Kidney (tissue), 14 donors: ENCODE data around the gene SNTG2. TPM values are rescaled to one million over a fixed set of nuclear protein-coding genes. Genes with fewer than 3 reads are reported as not detected.

Source experiments
- DNase-seq, 5 donors: peaks; one replicate each; pipeline ENCODE4 v3.0.0-alpha.2; 2013 to 2020
- FAIRE-seq: peaks from 2 replicates; lab custom pipeline; 2012; peaks lifted over from hg19 to GRCh38; lab: Jason Lieb, UNC
- H3K27ac ChIP-seq, 2 donors: one replicate each; pipeline ENCODE4 v1.7.0; 2013; ENCODE audit warnings: low read depth in 2 of 2, low read length in 2 of 2, inconsistent platforms in 1 of 2
- H3K27me3 ChIP-seq: one replicate; pipeline ENCODE4 v1.7.1; 2013; ENCODE audit warnings: low read length, inconsistent platforms; ENCODE audit not compliant: control insufficient read depth, insufficient read depth
- H3K36me3 ChIP-seq, 3 donors: one replicate each; pipeline versions ENCODE4 v1.7.0 to v1.7.1; 2013; ENCODE audit warnings: low read length in 3 of 3, control low read depth in 1 of 3, inconsistent platforms in 1 of 3; ENCODE audit not compliant: insufficient read depth in 3 of 3, control insufficient read depth in 2 of 3
- H3K4me1 ChIP-seq, 3 donors: one replicate each; pipeline versions ENCODE4 v1.7.0 to v1.7.1; 2013; ENCODE audit warnings: low read length in 3 of 3, inconsistent platforms in 1 of 3, low read depth in 1 of 3; ENCODE audit not compliant: control insufficient read depth in 2 of 3, insufficient read depth in 2 of 3
- H3K4me3 ChIP-seq, 3 donors: one replicate each; pipeline versions ENCODE4 v1.7.0 to v1.8.1; 2013; ENCODE audit warnings: low read length in 3 of 3, control low read depth in 1 of 3, inconsistent platforms in 1 of 3
- H3K9ac ChIP-seq, 3 donors: one replicate each; pipeline versions ENCODE4 v1.7.0 to v1.7.1; 2013; ENCODE audit warnings: low read length in 3 of 3, control low read depth in 1 of 3, inconsistent platforms in 1 of 3
- H3K9me3 ChIP-seq, 3 donors: one replicate each; pipeline versions ENCODE4 v1.7.0 to v1.7.1; 2013; ENCODE audit warnings: low read length in 3 of 3, control low read depth in 1 of 3, inconsistent platforms in 1 of 3; ENCODE audit not compliant: control insufficient read depth in 2 of 3, insufficient read depth in 1 of 3
- intact Hi-C: fragments of 100-400 bp; cut with DNase I; formaldehyde crosslinking; loops from one replicate; pipeline ENCODE4 v1.11.1; 2022
- polyA plus RNA-seq: library from polyadenylated mRNA; stranded (reverse); fragments of 350-450 nt; fragmentation: Illumina TruSeq; extraction: RNeasy Lipid Tissue Mini Kit (QIAGEN cat#74804); gene quantifications from one replicate; pipeline ENCODE4 v1.2.3, GENCODE V29; 2014; ENCODE audit warnings: low read depth, low replicate concordance; ENCODE audit not compliant: insufficient read depth
- total RNA-seq: library from RNA; stranded (reverse); fragmentation: NEBNext Ultra II Directional; extraction: Animal tissue kit (Norgen Biotek cat#: 25700); gene quantifications from one replicate; pipeline ENCODE4 v1.2.1, GENCODE V29; 2021
- TF ChIP-seq, protein P1 (sequence below): IDR thresholded peaks from 3 replicates; pipeline ENCODE4 v1.5.1; 2012; ENCODE audit warnings: mild to moderate bottlenecking, moderate library complexity, borderline replicate concordance; ENCODE audit not compliant: insufficient read depth; ENCODE audit errors: extremely low read depth
- donor health status: control.
- donor health status: control.
- donor health status: control.
- donor health status: control.
- donor health status: control.
- donor health status: DM: yes; HTN: yes; CAD: no.
- donor health status: Normal renal cell carcinoma (clear cell type).

The SNTG2 gene
- total and polyA plus RNA-seq, 2 donors from 2014 or later, result 2.2 TPM; not detected in 1

DNA sequence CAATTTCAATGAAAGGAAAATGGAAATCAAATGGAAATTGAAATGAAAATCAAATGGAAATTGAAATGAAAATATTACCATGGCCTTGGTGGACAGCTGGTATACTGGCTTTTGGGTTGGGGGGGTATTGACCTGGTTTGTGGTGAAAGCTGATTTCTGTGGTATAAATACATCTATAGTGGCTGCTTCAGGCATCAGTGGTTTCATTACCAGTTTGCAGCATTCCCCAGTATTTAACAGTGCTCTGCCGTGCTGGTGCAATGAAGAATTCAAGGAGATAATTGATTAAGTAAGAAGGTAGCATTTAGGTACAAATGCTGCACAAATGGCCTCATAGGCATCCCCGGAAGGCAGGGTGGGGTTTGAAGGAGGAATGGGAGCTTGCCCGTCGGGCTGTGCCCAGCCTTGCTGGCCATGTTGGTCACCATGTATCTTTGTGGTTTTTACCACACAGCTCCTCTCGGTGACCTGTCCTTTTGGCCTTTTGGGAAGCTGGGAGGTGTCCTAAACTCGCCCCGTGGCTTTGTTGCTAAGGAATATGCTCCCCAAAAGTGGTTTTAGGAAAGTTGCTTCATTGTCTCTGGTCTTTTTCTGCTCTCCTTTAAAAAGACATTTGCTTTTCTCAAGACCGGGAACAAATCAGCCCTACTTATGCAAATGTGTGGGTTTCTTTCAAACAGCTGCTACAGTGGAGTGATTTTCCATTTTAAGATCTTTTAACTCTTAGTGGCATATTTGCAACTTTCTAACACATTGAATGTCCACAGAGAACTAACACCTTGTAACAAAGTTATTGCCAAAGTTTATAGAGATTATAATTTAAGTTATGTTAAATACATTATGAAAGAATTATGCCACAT is 28.6 kb downstream of the SNTG2 start:
- Histone ChIP-seq H3K27me3 (no peaks in the 10 kb centered on the region), H3K36me3 (peaks cover 0 to 3% (median 0%) of the 10 kb centered on the region in 3 donors), H3K9ac (no peak overlapping the region), H3K27ac (no peak overlapping the region), H3K4me1 (no peaks in the 10 kb centered on the region), H3K9me3 (no peaks in the 10 kb centered on the region), H3K4me3 (no peak overlapping the region)
- peak; percentile 61 for FAIRE-seq
- intact Hi-C loops, result no loop called here
- TF ChIP-seq, protein P1, sequence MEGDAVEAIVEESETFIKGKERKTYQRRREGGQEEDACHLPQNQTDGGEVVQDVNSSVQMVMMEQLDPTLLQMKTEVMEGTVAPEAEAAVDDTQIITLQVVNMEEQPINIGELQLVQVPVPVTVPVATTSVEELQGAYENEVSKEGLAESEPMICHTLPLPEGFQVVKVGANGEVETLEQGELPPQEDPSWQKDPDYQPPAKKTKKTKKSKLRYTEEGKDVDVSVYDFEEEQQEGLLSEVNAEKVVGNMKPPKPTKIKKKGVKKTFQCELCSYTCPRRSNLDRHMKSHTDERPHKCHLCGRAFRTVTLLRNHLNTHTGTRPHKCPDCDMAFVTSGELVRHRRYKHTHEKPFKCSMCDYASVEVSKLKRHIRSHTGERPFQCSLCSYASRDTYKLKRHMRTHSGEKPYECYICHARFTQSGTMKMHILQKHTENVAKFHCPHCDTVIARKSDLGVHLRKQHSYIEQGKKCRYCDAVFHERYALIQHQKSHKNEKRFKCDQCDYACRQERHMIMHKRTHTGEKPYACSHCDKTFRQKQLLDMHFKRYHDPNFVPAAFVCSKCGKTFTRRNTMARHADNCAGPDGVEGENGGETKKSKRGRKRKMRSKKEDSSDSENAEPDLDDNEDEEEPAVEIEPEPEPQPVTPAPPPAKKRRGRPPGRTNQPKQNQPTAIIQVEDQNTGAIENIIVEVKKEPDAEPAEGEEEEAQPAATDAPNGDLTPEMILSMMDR, result no peak
- no peak for DNase-seq

DNA sequence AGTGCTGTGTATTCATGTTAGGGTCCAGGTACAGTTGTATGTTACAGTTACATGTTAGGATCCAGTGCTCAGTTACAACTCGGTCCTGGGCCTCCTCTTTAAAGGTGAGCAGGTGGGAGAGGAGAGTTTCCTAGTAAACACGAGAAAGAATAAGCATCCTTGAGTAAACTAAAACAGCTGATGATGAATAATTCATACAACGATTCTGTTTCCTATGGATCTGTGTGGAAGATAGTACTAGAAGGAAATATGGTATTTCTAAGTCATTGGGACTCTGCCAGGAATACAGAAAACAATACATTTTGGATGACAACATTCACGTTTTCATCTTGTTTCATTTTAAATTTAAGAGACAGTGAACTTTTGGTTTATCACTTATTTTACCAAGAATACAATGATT is 29.5 kb downstream of the SNTG2 start:
- TF ChIP-seq, protein P1, result no peak
- H3K9ac ChIP-seq, result no peak overlapping the region
- DNase-seq (no peak), FAIRE-seq (no peak)
- H3K4me1 ChIP-seq, result no peaks in the 10 kb centered on the region
- H3K4me3 ChIP-seq, result no peak overlapping the region
- H3K9me3 ChIP-seq, result no peaks in the 10 kb centered on the region
- intact Hi-C loops, result no loop called here
- peaks cover 0 to 3% (median 0%) of the 10 kb centered on the region in 3 donors for H3K36me3 ChIP-seq
- no peak overlapping the region for H3K27ac ChIP-seq
- H3K27me3 ChIP-seq, result no peaks in the 10 kb centered on the region

DNA sequence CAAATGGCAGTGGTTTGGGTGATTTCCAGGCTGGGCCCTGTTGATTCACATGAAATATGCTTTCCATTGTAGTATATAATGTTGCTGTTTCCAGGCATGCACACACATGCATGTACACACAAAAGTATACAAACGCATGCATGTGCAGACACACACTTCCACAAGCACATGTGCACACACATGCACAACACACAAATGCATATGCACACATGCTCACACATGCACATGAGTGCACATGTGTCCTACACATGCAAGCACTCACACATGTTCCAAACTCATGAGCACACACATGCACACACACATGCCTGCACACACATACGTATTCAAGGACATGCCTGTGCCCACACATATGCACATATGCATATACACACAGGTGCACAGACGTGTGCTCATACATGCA is 30.6 kb downstream of the SNTG2 start:
- Histone ChIP-seq H3K9me3 (no peaks in the 10 kb centered on the region), H3K4me1 (no peaks in the 10 kb centered on the region), H3K36me3 (peaks cover 0 to 3% (median 0%) of the 10 kb centered on the region in 3 donors), H3K4me3 (no peak overlapping the region), H3K9ac (no peak overlapping the region), H3K27ac (no peak overlapping the region), H3K27me3 (no peaks in the 10 kb centered on the region)
- DNase-seq, result no peak
- no peak for FAIRE-seq
- TF ChIP-seq, protein P1, result no peak
- intact Hi-C loops, result no loop called here
